Epithelial cell of proximal tubule (primary cell): ENCODE measurements around the gene RGS6. TPM values are rescaled to one million over a fixed set of nuclear protein-coding genes. Genes with fewer than 3 reads are reported as not detected.

ENCODE experiments used
- DNase-seq: peaks from one replicate; pipeline ENCODE4 v3.0.0-alpha.2; 2011; ENCODE audit warnings: low read depth
- H3K4me3 ChIP-seq: 2 replicates; pipeline ENCODE4 v1.5.1; 2011; ENCODE audit warnings: low read depth, mild to moderate bottlenecking, low read length
- total RNA-seq: library from RNA; depleted of rRNA; stranded (reverse); fragments of >200 nt; gene quantifications from 2 replicates; pipeline ENCODE4 v1.2.3, GENCODE V29; 2015
- TF ChIP-seq, protein P1 (sequence below): conservative IDR thresholded peaks from 2 replicates; pipeline ENCODE4 v1.5.1; 2012; ENCODE audit warnings: low read depth, mild to moderate bottlenecking, low read length

RGS6 gene
- total RNA-seq, 1 donor from 2014 or later = not detected

DNA sequence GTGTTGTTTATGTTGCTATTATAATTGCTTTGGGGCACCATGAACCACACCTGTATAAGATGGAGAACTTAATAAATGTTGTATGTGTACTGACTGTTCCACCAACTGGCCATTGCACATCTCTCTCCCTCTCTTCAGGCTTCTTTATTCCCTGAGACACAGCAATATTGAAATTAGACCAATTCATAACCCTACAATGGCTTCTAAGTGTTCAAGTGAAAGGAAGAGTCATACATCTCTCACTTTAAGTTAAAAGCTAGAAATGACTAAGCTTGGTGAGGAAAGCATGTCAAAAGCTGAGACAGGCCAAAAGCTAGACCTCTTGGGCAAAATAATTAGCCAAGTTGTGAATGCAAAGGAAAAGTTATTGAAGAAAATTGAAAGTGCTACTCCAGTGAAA is 373.3 kb downstream of the RGS6 start:
- TF ChIP-seq, protein P1, sequence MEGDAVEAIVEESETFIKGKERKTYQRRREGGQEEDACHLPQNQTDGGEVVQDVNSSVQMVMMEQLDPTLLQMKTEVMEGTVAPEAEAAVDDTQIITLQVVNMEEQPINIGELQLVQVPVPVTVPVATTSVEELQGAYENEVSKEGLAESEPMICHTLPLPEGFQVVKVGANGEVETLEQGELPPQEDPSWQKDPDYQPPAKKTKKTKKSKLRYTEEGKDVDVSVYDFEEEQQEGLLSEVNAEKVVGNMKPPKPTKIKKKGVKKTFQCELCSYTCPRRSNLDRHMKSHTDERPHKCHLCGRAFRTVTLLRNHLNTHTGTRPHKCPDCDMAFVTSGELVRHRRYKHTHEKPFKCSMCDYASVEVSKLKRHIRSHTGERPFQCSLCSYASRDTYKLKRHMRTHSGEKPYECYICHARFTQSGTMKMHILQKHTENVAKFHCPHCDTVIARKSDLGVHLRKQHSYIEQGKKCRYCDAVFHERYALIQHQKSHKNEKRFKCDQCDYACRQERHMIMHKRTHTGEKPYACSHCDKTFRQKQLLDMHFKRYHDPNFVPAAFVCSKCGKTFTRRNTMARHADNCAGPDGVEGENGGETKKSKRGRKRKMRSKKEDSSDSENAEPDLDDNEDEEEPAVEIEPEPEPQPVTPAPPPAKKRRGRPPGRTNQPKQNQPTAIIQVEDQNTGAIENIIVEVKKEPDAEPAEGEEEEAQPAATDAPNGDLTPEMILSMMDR = no peak
- DNase-seq = no peak
- no peak overlapping the region for H3K4me3 ChIP-seq

DNA sequence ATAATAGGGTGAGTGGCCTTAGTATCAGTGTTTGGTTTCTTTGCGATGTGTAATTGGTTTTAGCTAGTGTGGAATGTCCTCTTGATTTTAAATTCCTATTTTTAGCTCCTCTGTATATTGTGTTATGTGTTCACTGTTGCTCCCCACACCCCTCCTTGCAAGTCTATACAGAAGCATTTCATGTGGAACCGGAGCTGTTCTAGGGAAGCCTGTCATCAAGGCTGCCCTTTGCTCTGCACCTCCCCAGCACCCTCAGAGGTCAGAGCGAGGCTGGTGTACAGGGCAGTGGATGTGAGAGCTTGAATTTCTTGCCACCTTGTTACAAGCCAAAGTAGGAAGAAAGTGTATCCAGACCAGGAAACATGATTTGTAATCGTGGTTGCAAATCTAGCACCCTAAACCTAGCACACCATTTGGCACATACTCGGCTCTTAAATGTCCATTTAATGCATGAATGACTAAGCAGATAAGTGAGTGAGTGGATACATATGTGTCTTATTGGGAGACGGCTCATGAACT is 376.8 kb downstream of the RGS6 start:
- no peak overlapping the region for H3K4me3 ChIP-seq
- no peak for DNase-seq
- TF ChIP-seq, protein P1 = no peak

GRCh38 chr14:72311116-72311515 is 378.9 kb downstream of the RGS6 start:
- H3K4me3 ChIP-seq = no peak overlapping the region
- TF ChIP-seq, protein P1 = no peak
- no peak for DNase-seq

DNA sequence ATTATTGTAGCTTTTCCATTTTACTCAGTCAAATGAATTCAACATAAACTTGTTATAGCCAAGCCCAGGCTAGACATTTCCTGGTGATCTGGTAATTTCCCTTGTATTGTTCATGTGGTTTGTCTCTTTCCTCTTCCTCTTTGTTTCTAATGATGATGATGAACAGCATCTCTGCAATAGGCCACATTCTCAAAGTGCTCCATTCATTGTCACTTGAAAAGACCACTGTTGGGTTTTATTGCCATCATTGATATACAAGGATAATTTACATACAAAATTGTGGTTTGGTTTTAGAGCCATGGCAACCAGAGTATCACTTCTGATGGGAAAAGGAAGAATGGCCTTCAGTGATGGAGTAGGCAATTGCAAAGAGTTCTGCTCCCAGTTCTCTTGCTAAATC is 379.3 kb downstream of the RGS6 start:
- no peak overlapping the region for H3K4me3 ChIP-seq
- TF ChIP-seq, protein P1 = no peak
- no peak for DNase-seq

DNA sequence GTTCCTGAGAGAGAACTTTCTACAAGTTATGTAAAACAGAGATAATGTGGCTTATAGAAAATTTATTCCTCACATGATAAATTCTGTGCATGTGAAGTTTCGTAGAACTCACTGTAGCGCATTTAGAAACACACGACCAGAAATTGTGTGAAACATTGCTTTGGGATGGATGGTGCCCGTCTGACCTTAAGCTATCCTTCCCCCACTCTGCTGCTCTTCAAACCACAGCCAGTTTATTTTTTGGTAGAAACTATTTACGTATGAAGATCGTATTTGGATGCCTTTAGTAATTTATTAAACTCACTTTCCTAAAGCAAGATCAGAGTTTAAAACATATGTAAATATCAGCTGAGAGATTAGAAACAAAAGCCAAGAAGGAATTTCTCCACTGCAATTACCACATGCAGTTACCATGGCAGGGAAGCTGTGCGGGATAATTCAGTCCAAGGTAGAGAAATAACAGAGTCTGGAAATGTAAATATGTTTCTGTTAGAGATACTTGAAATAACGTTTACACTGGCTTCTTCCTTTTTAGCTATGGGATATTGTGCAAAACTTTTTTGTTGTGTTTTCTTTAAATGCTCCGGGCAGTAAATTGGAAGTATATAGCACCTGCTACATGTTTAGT is 382.7 kb downstream of the RGS6 start:
- TF ChIP-seq, protein P1 = no peak
- no peak for DNase-seq
- H3K4me3 ChIP-seq = no peak overlapping the region

GRCh38 chr14:72315714-72316113 is 383.5 kb downstream of the RGS6 start:
- H3K4me3 ChIP-seq = no peak overlapping the region
- no peak for DNase-seq

More at GRCh38 chr14:72315714-72316113, 383.5 kb downstream of the RGS6 start:
- TF ChIP-seq, protein P1 = no peak
